ENCODE measurements around the gene HES6. TPM values are rescaled to one million over a fixed set of nuclear protein-coding genes. Genes with fewer than 3 reads are reported as not detected.
A peak's percentile ranks its signal among the peaks of the same experiment; 100 is the strongest.

Gene HES6
- total RNA-seq, 3 donors from 2014 or later, result 5.9 to 9.1 (median 8.0) TPM

- H3K9me3 Mint-ChIP-seq, result no peaks in the 10 kb centered on the region
- no peak for ATAC-seq
- DNase-seq, result no peak
Observed at GRCh38 chr2:238225911-238226697, 13.7 kb downstream of the HES6 start.

GRCh38 chr2:238225121-238225520 is 14.7 kb downstream of the HES6 start:
- H3K4me3 Mint-ChIP-seq, result no peak overlapping the region
- no peaks in the 10 kb centered on the region for H3K9me3 Mint-ChIP-seq
- peaks cover under 1% of the 10 kb centered on the region for H3K27me3 Mint-ChIP-seq (ENCODE audit: low read depth)
- DNase-seq, result no peak
- peaks cover 7% of the 10 kb centered on the region for H3K36me3 Mint-ChIP-seq (ENCODE audit: insufficient read depth)
- no peak for ATAC-seq
- H3K4me1 Mint-ChIP-seq (ENCODE audit: low read depth), result peaks cover 2% of the 10 kb centered on the region

More at GRCh38 chr2:238225911-238226697, 13.7 kb downstream of the HES6 start:
- Mint-ChIP-seq H3K4me3 (no peak overlapping the region), H3K4me1 (ENCODE audit: low read depth) (peaks cover 10% of the 10 kb centered on the region), H3K36me3 (ENCODE audit: insufficient read depth) (peaks cover 7% of the 10 kb centered on the region), H3K27me3 (ENCODE audit: low read depth) (peaks cover 5% of the 10 kb centered on the region)

DNA sequence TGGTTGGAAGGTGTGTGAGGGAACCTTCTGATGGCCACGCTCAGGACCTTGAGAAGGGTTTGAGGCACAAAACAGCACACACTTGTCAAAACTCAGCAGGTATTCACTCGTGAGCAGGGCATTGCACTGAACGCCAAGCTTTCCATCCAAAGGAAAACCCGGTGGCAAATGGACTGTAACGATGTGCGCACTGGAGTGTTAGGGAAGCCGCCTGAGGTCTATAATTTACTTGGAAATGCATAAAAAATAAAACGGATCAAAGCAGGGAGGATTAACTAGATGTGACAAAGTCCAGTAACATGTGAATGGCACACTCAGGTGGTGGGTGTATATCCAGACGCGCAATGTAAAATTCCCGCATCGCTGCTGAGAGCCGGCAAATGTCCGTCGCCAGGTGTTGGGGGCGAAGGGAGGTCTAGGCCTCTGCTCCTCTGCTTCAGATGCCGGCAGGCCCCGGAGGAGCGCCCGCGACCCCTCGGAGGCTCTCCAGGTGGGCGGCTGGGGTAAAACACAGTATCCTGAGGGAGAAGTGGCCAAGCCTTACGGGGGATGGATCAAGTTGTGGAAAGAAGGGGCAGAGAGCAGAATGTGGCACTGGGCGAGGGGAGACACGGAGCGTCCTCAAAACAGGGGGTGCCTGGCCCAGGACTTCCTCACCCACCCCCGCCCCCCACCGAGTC is 15.3 kb downstream of the HES6 start:
- ATAC-seq (no peak), DNase-seq (no peak)
- H3K9me3 Mint-ChIP-seq, result no peaks in the 10 kb centered on the region
- H3K36me3 Mint-ChIP-seq (ENCODE audit: insufficient read depth), result peaks cover 7% of the 10 kb centered on the region
- no peaks in the 10 kb centered on the region for H3K4me1 Mint-ChIP-seq (ENCODE audit: low read depth)
- H3K27me3 Mint-ChIP-seq (ENCODE audit: low read depth), result no peaks in the 10 kb centered on the region
- H3K4me3 Mint-ChIP-seq, result no peak overlapping the region

- DNase-seq, result no peak
- Mint-ChIP-seq H3K27me3 (ENCODE audit: low read depth) (peaks cover 7% of the 10 kb centered on the region), H3K4me1 (ENCODE audit: low read depth) (no peaks in the 10 kb centered on the region), H3K9me3 (no peaks in the 10 kb centered on the region), H3K36me3 (ENCODE audit: insufficient read depth) (peaks cover 5% of the 10 kb centered on the region), H3K4me3 (peak overlapping the region; percentile 52)
- peak; percentile 43 to 55 for ATAC-seq
Observed at GRCh38 chr2:238220892-238221521, 18.8 kb downstream of the HES6 start.

GRCh38 chr2:238220274-238220891 is 19.5 kb downstream of the HES6 start:
- ATAC-seq (no peak), DNase-seq (no peak)
- peaks cover 4% of the 10 kb centered on the region for H3K36me3 Mint-ChIP-seq (ENCODE audit: insufficient read depth)
- no peaks in the 10 kb centered on the region for H3K4me1 Mint-ChIP-seq (ENCODE audit: low read depth)
- H3K4me3 Mint-ChIP-seq, result no peak overlapping the region
- no peaks in the 10 kb centered on the region for H3K9me3 Mint-ChIP-seq
- H3K27me3 Mint-ChIP-seq (ENCODE audit: low read depth), result peaks cover 11% of the 10 kb centered on the region

- Mint-ChIP-seq H3K4me1 (ENCODE audit: low read depth) (no peaks in the 10 kb centered on the region), H3K36me3 (ENCODE audit: insufficient read depth) (no peaks in the 10 kb centered on the region), H3K9me3 (no peaks in the 10 kb centered on the region), H3K4me3 (no peak overlapping the region), H3K27me3 (ENCODE audit: low read depth) (peaks cover 34% of the 10 kb centered on the region)
- no peak for ATAC-seq
- no peak for DNase-seq
Observed at GRCh38 chr2:238216651-238217184, 23.1 kb downstream of the HES6 start.

GRCh38 chr2:238207006-238207405 is 32.8 kb downstream of the HES6 start:
- peaks cover 9% of the 10 kb centered on the region for H3K4me1 Mint-ChIP-seq (ENCODE audit: low read depth)
- H3K27me3 Mint-ChIP-seq (ENCODE audit: low read depth), result peaks cover 2% of the 10 kb centered on the region
- DNase-seq, result no peak
- peaks cover 4% of the 10 kb centered on the region for H3K36me3 Mint-ChIP-seq (ENCODE audit: insufficient read depth)
- no peaks in the 10 kb centered on the region for H3K9me3 Mint-ChIP-seq
- ATAC-seq, result no peak
- H3K4me3 Mint-ChIP-seq, result no peak overlapping the region

DNA sequence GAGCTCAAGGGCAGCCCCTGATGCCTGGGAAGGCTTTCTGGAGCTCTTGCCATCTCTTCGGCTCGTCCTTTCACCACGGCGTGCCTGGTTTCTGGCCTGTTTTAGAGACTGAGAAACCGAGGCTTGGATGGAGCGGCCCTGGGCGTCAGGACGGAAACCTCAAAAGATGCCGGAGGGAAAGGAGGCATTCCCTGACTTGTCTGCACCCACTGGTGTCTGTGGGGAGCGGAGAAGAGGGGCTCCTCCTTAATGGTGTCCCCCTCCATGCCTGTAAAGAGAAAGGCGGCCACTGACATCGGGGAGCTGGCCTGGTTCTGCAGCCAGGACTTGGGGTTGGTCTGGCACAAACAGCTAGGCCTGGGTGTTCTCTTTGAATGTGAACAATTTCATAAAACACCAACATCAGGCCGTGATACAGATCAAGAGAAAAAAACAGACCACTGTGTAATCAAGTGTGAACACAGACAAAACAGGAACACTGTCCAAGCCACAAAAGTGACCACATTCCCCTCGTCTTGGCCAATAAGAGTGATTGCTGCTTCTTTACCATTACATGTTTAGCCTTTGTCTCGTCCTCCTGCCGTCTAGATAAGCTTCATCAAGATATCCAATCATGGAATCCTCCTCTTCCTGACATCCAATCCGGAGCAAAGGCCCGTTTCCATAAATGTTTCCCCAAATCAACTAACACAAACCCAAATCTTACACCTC is 35.7 kb downstream of the HES6 start:
- Mint-ChIP-seq H3K27me3 (ENCODE audit: low read depth) (no peaks in the 10 kb centered on the region), H3K36me3 (ENCODE audit: insufficient read depth) (peaks cover 8% of the 10 kb centered on the region), H3K9me3 (no peaks in the 10 kb centered on the region), H3K4me1 (ENCODE audit: low read depth) (peaks cover 36% of the 10 kb centered on the region), H3K4me3 (peak overlapping the region; percentile 79)
- DNase-seq (no peak), ATAC-seq (peak; percentile 8 to 16)

- Mint-ChIP-seq H3K4me1 (ENCODE audit: low read depth) (peaks cover 44% of the 10 kb centered on the region), H3K4me3 (peak within 1 kb of the TSS; percentile 91), H3K9me3 (no peaks in the 10 kb centered on the region), H3K36me3 (ENCODE audit: insufficient read depth) (peaks cover 8% of the 10 kb centered on the region), H3K27me3 (ENCODE audit: low read depth) (no peaks in the 10 kb centered on the region)
- ATAC-seq (peak; percentile 97 to 98), DNase-seq (peak; percentile 87)
Observed at GRCh38 chr2:238203094-238203972, 36.5 kb downstream of the HES6 start, which contains the start of gene ILKAP. Gene ILKAP, minus strand, starts transcription at chr2:238203695. Its CDS starts 142 bp downstream, at chr2:238203553.

DNA sequence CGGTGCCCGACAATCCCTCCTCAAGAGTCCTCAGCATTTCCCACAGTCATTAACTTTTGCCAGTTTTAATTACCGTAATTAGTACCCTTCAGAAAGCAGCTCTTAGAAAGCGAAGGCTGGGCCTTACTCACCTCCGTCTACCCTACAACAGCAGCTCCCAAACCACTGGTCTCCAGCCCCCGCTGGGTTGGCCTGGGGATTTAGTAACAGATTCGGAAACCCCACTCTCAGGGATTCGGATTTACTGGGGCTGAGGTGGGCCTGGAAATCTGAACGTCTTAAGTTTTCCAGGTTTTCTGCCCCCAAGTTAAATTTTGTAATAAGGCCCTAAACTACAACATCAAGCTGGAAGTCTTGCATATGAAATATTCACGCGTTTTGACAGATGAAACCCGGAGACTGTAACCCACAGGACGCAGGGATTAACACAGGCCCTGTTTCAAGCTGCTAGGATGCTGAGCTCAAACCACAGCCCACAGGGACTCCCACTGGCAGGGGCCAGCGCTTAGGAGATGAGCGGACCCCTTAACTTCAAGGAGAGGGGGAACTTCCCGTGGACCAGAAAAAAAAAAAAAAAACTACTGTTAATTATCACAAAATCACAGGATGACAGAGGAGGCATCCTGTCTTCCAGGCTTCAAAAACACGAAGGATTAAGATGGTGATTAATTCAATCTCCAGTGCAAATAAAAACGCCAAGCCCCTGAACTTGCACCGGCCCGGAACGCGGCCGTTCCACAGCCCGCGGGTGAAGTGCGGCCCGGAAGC is 37.3 kb downstream of the HES6 start:
- no peaks in the 10 kb centered on the region for H3K27me3 Mint-ChIP-seq (ENCODE audit: low read depth)
- DNase-seq (no peak), ATAC-seq (no peak)
- peak overlapping the region; percentile 91 for H3K4me3 Mint-ChIP-seq
- no peaks in the 10 kb centered on the region for H3K9me3 Mint-ChIP-seq
- peaks cover 52% of the 10 kb centered on the region for H3K4me1 Mint-ChIP-seq (ENCODE audit: low read depth)
- peaks cover 8% of the 10 kb centered on the region for H3K36me3 Mint-ChIP-seq (ENCODE audit: insufficient read depth)

DNA sequence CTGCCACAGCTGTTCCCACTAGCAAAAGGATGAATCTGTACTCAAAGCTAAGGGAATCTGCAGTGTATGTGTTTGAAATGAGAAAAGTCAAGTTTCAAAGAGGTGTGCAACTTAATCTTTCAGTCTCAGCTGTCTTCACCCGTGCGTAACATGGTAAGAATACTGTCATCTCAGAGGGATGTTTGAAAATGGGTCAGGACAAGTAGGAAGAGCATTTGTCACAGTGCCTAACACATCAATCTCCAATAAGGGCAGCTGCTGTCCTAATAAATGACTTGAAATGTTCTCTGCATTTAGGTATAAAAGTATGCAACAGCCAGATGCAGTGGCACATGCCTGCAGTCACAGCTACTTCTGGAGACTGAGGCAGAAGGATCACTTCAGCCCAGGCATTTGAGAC is 49.4 kb downstream of the HES6 start:
- Mint-ChIP-seq H3K9me3 (no peaks in the 10 kb centered on the region), H3K36me3 (ENCODE audit: insufficient read depth) (peaks cover 43% of the 10 kb centered on the region), H3K27me3 (ENCODE audit: low read depth) (no peaks in the 10 kb centered on the region), H3K4me1 (ENCODE audit: low read depth) (peaks cover under 1% of the 10 kb centered on the region), H3K4me3 (no peak overlapping the region)
- DNase-seq (no peak), ATAC-seq (no peak)

Measured in activated T-cell treated with anti-CD3 and anti-CD28 coated beads, Interleukin-2, amount 50 U/mL, for 4 hours (primary cell).